SK-N-SH treated with all-trans-retinoic acid at 6 μM for 48 hours (cell line): ENCODE measurements around the gene HIKESHI.

Experiments
- BACH2 ChIP-seq: fragments of 250-450 bp; sonication (Bioruptor Pico); IDR thresholded peaks from 2 replicates; pipeline ENCODE4 v1.9.0; 2021; ENCODE audit warnings: mild to moderate bottlenecking, borderline replicate concordance
- ESRRG ChIP-seq: fragments of 250-450 bp; sonication (Bioruptor Pico); IDR thresholded peaks from 2 replicates; pipeline ENCODE4 v1.6.1; 2021; ENCODE audit warnings: mild to moderate bottlenecking
- ISL1 ChIP-seq: fragments of 250-450 bp; sonication (Bioruptor Pico); IDR thresholded peaks from 2 replicates; pipeline ENCODE4 v2.1.2; 2022; ENCODE audit warnings: mild to moderate bottlenecking, moderate library complexity
- OSR1 ChIP-seq: fragments of 250-450 bp; sonication (Bioruptor Pico); IDR thresholded peaks from 2 replicates; pipeline ENCODE4 v1.8.0; 2022; ENCODE audit warnings: moderate library complexity, mild to moderate bottlenecking, inconsistent platforms
- PPARA ChIP-seq: fragments of 250-450 bp; sonication (Bioruptor Pico); IDR thresholded peaks from 2 replicates; pipeline ENCODE4 v1.5.0; 2020; ENCODE audit warnings: mild to moderate bottlenecking, borderline replicate concordance
- RARB ChIP-seq: fragments of 250-450 bp; sonication (Bioruptor Pico); IDR thresholded peaks from 2 replicates; pipeline ENCODE4 v1.8.0; 2021; ENCODE audit warnings: mild to moderate bottlenecking, moderate library complexity
- ZNF8 ChIP-seq: fragments of 450-650 bp; formaldehyde crosslinking; IDR thresholded peaks from 2 replicates; pipeline ENCODE4 v1.5.0; 2020; ENCODE audit warnings: mild to moderate bottlenecking, moderate library complexity
- TF ChIP-seq, protein P1 (sequence below): fragments of 250-450 bp; sonication (Bioruptor Pico); IDR thresholded peaks from 2 replicates; pipeline ENCODE4 v1.5.1; 2020; ENCODE audit warnings: low read depth, mild to moderate bottlenecking, moderate library complexity

DNA sequence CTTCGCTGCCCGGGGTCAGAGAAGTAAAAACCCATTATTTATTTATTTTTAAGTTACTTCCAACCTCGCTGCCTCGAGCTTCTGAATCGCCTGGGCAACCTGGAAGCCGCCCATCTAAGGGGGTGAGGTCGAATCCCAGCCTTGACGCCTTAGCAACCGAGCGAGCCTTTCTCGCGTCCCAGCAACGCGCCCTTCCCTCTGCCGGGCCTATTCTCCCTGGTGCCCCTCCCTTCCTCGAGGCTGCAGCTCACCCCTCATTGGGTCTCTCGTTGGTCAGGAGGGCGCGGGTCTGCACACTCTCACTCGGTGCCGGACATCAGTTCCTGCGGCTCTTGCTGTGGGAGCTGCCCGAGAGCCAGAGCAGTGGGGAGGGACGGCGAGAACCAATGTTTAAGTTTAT, 72.5 kb downstream of the HIKESHI start, which contains the start of gene CCDC81:
- TF ChIP-seq BACH2 (CRISPR knock-in tag) (no peak), ESRRG (CRISPR knock-in tag) (no peak), RARB (CRISPR knock-in tag) (no peak), OSR1 (no peak), ISL1 (CRISPR knock-in tag) (no peak), PPARA (CRISPR knock-in tag) (no peak), ZNF8 (CRISPR knock-in tag) (no peak)
- TF ChIP-seq, protein P1, sequence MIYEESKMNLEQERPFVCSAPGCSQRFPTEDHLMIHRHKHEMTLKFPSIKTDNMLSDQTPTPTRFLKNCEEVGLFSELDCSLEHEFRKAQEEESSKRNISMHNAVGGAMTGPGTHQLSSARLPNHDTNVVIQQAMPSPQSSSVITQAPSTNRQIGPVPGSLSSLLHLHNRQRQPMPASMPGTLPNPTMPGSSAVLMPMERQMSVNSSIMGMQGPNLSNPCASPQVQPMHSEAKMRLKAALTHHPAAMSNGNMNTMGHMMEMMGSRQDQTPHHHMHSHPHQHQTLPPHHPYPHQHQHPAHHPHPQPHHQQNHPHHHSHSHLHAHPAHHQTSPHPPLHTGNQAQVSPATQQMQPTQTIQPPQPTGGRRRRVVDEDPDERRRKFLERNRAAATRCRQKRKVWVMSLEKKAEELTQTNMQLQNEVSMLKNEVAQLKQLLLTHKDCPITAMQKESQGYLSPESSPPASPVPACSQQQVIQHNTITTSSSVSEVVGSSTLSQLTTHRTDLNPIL (CRISPR knock-in tag): no peak
